G401.6 (cell line): Measurements from ENCODE around the gene RWDD1.
"Not testable (repeated sequence)": the region's sequence is repeated elsewhere in the genome, so short reads cannot be mapped to it uniquely, and the experiment has no call there.

Experiments
- FAIRE-seq: peaks from 2 replicates; lab custom pipeline; 2012; peaks lifted over from hg19 to GRCh38; lab: Jason Lieb, UNC

Gene RWDD1

GRCh38 chr6:116561377-116562018 is 9.8 kb upstream of the RWDD1 start:
- FAIRE-seq, result peak; percentile 91

GRCh38 chr6:116562019-116562403 is 9.3 kb upstream of the RWDD1 start:
- no peak for FAIRE-seq

GRCh38 chr6:116562614-116563013 is 8.7 kb upstream of the RWDD1 start:
- FAIRE-seq, result no peak

GRCh38 chr6:116563830-116564229 is 7.5 kb upstream of the RWDD1 start:
- no peak for FAIRE-seq

- FAIRE-seq, result no peak
Measured at GRCh38 chr6:116564311-116564710, 7.0 kb upstream of the RWDD1 start.

GRCh38 chr6:116564921-116565872 is 6.1 kb upstream of the RWDD1 start:
- FAIRE-seq, result no peak

- FAIRE-seq, result no peak
Measured at GRCh38 chr6:116568111-116568510, 3.2 kb upstream of the RWDD1 start.

- no peak for FAIRE-seq
Measured at GRCh38 chr6:116568821-116569755, 2.2 kb upstream of the RWDD1 start.

- no peak for FAIRE-seq
Measured at GRCh38 chr6:116571683-116572000, 338 bp downstream of the RWDD1 start.

GRCh38 chr6:116572162-116572561 is 858 bp downstream of the RWDD1 start:
- FAIRE-seq, result no peak

- FAIRE-seq, result no peak
Measured at GRCh38 chr6:116575227-116575626, 3.9 kb downstream of the RWDD1 start.

- FAIRE-seq, result no peak
Measured at GRCh38 chr6:116577486-116577885, 6.2 kb downstream of the RWDD1 start.

- no peak for FAIRE-seq
Measured at GRCh38 chr6:116578335-116578734, 7.0 kb downstream of the RWDD1 start.

GRCh38 chr6:116579143-116579542 is 7.8 kb downstream of the RWDD1 start:
- no peak for FAIRE-seq

GRCh38 chr6:116580198-116580597 is 8.9 kb downstream of the RWDD1 start:
- FAIRE-seq, result no peak

GRCh38 chr6:116586276-116586675 is 15.0 kb downstream of the RWDD1 start:
- FAIRE-seq, result peak; percentile 23

GRCh38 chr6:116586738-116587137 is 15.4 kb downstream of the RWDD1 start:
- no peak for FAIRE-seq

- FAIRE-seq, result no peak
Measured at GRCh38 chr6:116595247-116595646, 23.9 kb downstream of the RWDD1 start.

GRCh38 chr6:116596815-116597214 is 25.5 kb downstream of the RWDD1 start:
- FAIRE-seq, result no peak

GRCh38 chr6:116603916-116604315 is 32.6 kb downstream of the RWDD1 start:
- FAIRE-seq, result not testable (repeated sequence)

- FAIRE-seq, result not testable (repeated sequence)
Measured at GRCh38 chr6:116604868-116605267, 33.6 kb downstream of the RWDD1 start.

- no peak for FAIRE-seq
Measured at GRCh38 chr6:116605935-116606334, 34.6 kb downstream of the RWDD1 start.

- no peak for FAIRE-seq
Measured at GRCh38 chr6:116611056-116611455, 39.8 kb downstream of the RWDD1 start.
